ENCODE measurements around the gene NUMBL. TPM values are rescaled to one million over a fixed set of nuclear protein-coding genes. Genes with fewer than 3 reads are reported as not detected.
"Not testable (repeated sequence)": the region's sequence is repeated elsewhere in the genome, so short reads cannot be mapped to it uniquely, and the experiment has no call there.

NUMBL gene
- total RNA-seq, 4 donors from 2014 or later, result 11.2 to 45.8 (median 36.0) TPM

GRCh38 chr19:40733149-40733548, 42.7 kb upstream of the NUMBL start:
- no peak for DNase-seq (ENCODE audit: low spot score in 2 of 2)
- intact Hi-C loops (cut with DNase I; ENCODE audit: low total_unique reads), result no loop called here
- 95 to 96% methylated on average over 13 of the region's 13 CpGs for WGBS, 2 donors
- TF ChIP-seq CTCF (IDR thresholded peaks at IDR 0.05) (no peak), POLR2A (IDR thresholded peaks at IDR 0.05) (no peak)
- no peak overlapping the region for H3K4me3 ChIP-seq (ENCODE audit: low read depth, poor library complexity, severe bottlenecking)

GRCh38 chr19:40732304-40732703, 41.9 kb upstream of the NUMBL start:
- intact Hi-C loops (cut with DNase I; ENCODE audit: low total_unique reads); DNase-seq (ENCODE audit: low spot score in 2 of 2); H3K4me3 ChIP-seq (ENCODE audit: low read depth, poor library complexity, severe bottlenecking): not testable (repeated sequence)
- WGBS, 2 donors, result 96 to 98% methylated on average over 16 of the region's 16 CpGs

- H3K4me3 ChIP-seq (ENCODE audit: low read depth, poor library complexity, severe bottlenecking); DNase-seq (ENCODE audit: low spot score in 2 of 2); intact Hi-C loops (cut with DNase I; ENCODE audit: low total_unique reads): not testable (repeated sequence)
- 81 to 89% methylated on average over 5 of the region's 5 CpGs for WGBS, 2 donors
Measured at GRCh38 chr19:40730065-40730464, 39.6 kb upstream of the NUMBL start.

GRCh38 chr19:40726279-40726678, 35.8 kb upstream of the NUMBL start:
- intact Hi-C loops (cut with DNase I; ENCODE audit: low total_unique reads), result no loop called here
- 92 to 97% methylated on average over 4 of the region's 4 CpGs for WGBS, 2 donors
- DNase-seq (ENCODE audit: low spot score in 2 of 2), result no peak
- TF ChIP-seq POLR2A (IDR thresholded peaks at IDR 0.05) (no peak), CTCF (IDR thresholded peaks at IDR 0.05) (no peak)
- no peak overlapping the region for H3K4me3 ChIP-seq (ENCODE audit: low read depth, poor library complexity, severe bottlenecking)

- TF ChIP-seq CTCF (IDR thresholded peaks at IDR 0.05) (no peak), POLR2A (IDR thresholded peaks at IDR 0.05) (no peak)
- no peak for DNase-seq (ENCODE audit: low spot score in 2 of 2)
- 94% methylated on average over 3 of the region's 3 CpGs for WGBS, 2 donors
- H3K4me3 ChIP-seq (ENCODE audit: low read depth, poor library complexity, severe bottlenecking), result no peak overlapping the region
- intact Hi-C loops (cut with DNase I; ENCODE audit: low total_unique reads), result no loop called here
Measured at GRCh38 chr19:40724855-40725254, 34.4 kb upstream of the NUMBL start.

- WGBS, 2 donors, result 95% methylated on average over 4 of the region's 4 CpGs
- intact Hi-C loops (cut with DNase I; ENCODE audit: low total_unique reads), result no loop called here
- no peak for TF ChIP-seq POLR2A (IDR thresholded peaks at IDR 0.05)
- no peak for TF ChIP-seq CTCF (IDR thresholded peaks at IDR 0.05)
- DNase-seq (ENCODE audit: low spot score in 2 of 2), result no peak
- H3K4me3 ChIP-seq (ENCODE audit: low read depth, poor library complexity, severe bottlenecking), result no peak overlapping the region
Measured at GRCh38 chr19:40724315-40724714, 33.9 kb upstream of the NUMBL start.

- DNase-seq (ENCODE audit: low spot score in 2 of 2), result no peak
- no peak for TF ChIP-seq CTCF (IDR thresholded peaks at IDR 0.05)
- intact Hi-C loops (cut with DNase I; ENCODE audit: low total_unique reads), result no loop called here
- 88 to 91% methylated on average over 5 of the region's 5 CpGs for WGBS, 2 donors
- H3K4me3 ChIP-seq (ENCODE audit: low read depth, poor library complexity, severe bottlenecking), result no peak overlapping the region
Measured at GRCh38 chr19:40723661-40724254, 33.3 kb upstream of the NUMBL start.
